NOMO-1 treated with dmso at 0.1 percent for 144 hours (cell line): ENCODE data around the gene ZNF546.

Experiments
- DNase-seq: peaks from one replicate; lab custom pipeline; 2025; ENCODE audit not compliant: unreplicated experiment; lab: John Stamatoyannopoulos, UW

ZNF546 gene

GRCh38 chr19:40054632-40055031 lies 57.8 kb downstream of the ZNF546 start:
- DNase-seq: no peak

GRCh38 chr19:40055049-40055448 lies 58.2 kb downstream of the ZNF546 start:
- DNase-seq: no peak

- peak; percentile 67 for DNase-seq
Measured at GRCh38 chr19:40055832-40056504, 59.1 kb downstream of the ZNF546 start, which contains the start of gene ZNF780B. Gene ZNF780B (minus strand): TSS chr19:40056231. CDS start chr19:40050332, 5,899 bp downstream.

GRCh38 chr19:40056505-40056904 lies 59.6 kb downstream of the ZNF546 start:
- no peak for DNase-seq

DNA sequence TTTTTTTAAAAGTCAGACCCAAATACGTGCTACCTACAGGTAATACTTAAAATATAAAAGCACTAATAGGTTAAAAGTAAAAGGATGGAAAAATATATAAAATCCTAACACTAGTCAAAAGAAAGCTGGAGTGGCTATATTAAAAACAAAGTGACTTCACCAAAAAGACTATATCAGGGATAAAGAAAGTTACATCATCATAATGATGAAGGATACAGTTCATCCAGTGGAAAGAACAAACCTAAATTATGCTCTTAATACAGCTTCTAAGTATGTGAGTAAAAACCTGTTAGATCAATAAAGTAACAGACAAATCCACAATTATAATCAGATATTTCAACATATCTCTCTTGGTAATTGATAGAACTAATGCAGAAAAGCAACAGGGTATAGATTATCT lies 60.3 kb downstream of the ZNF546 start:
- no peak for DNase-seq

- DNase-seq: no peak
Measured at GRCh38 chr19:40059624-40060023, 62.8 kb downstream of the ZNF546 start.

DNA sequence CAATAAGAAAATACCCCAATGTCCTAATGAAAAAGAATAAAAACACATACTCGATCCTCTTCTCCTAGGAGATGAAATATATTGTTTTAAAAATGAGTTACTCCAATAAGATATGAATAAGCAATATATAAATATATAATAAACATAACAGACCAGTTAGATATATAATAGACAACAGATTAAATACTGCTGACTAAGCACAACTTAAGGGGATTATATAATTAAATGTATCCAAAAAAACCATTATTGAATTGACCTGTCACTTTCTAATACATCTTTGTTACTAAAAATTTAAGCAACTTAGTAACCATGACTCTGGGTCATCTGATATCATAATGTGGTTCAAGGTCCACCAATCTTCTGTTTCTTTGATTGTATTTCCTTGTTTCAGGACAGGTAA lies 73.2 kb downstream of the ZNF546 start:
- no peak for DNase-seq
